OCI-LY1 (cell line): Measurements from ENCODE around the gene RPL38.
A peak's percentile ranks its signal among the peaks of the same experiment; 100 is the strongest.

Experiments
- H2AFZ ChIP-seq: fragments of 200-600 bp; sonication (generic), shearing (Covaris generic); 2 replicates; pipeline ENCODE4 v1.6.0; 2014; ENCODE audit warnings: antibody characterized with exemption, mild to moderate bottlenecking, low read length
- H3F3A ChIP-seq: fragments of 200-600 bp; sonication (generic), shearing (Covaris generic); 2 replicates; pipeline ENCODE4 v1.6.0; 2014; ENCODE audit warnings: mild to moderate bottlenecking, antibody characterized with exemption, low read length, moderate library complexity; ENCODE audit not compliant: insufficient read depth
- H3K27ac ChIP-seq: fragments of 200-600 bp; sonication (generic); 2 replicates; pipeline ENCODE4 v1.5.1; 2014; ENCODE audit warnings: low read length, mixed run types, mild to moderate bottlenecking, low read depth; ENCODE audit not compliant: poor library complexity, severe bottlenecking
- H3K27me3 ChIP-seq: fragments of 200-600 bp; sonication (generic); 2 replicates; pipeline ENCODE4 v1.6.0; 2014; ENCODE audit warnings: antibody characterized with exemption, mild to moderate bottlenecking, low read length, moderate library complexity; ENCODE audit not compliant: insufficient read depth
- H3K36me3 ChIP-seq: fragments of 200-600 bp; sonication (generic); 2 replicates; pipeline ENCODE4 v1.6.1; 2014; ENCODE audit warnings: mild to moderate bottlenecking, antibody characterized with exemption, low read length, moderate library complexity, mixed read lengths; ENCODE audit not compliant: insufficient read depth
- H3K4me1 ChIP-seq: fragments of 200-600 bp; sonication (generic); 2 replicates; pipeline ENCODE4 v1.5.1; 2014; ENCODE audit warnings: mild to moderate bottlenecking, low read length, moderate library complexity; ENCODE audit not compliant: insufficient read depth, severe bottlenecking
- H3K4me2 ChIP-seq: fragments of 200-600 bp; sonication (generic), shearing (Covaris generic); 2 replicates; pipeline ENCODE4 v1.6.1; 2014; ENCODE audit warnings: low read length
- H3K4me3 ChIP-seq: fragments of 200-600 bp; sonication (generic); 2 replicates; pipeline ENCODE4 v1.5.1; 2014; ENCODE audit warnings: low read length, low read depth, mild to moderate bottlenecking, mixed read lengths; ENCODE audit not compliant: poor library complexity, severe bottlenecking
- H3K79me2 ChIP-seq: fragments of 200-600 bp; shearing (Covaris generic); 2 replicates; pipeline ENCODE4 v1.6.1; 2016; ENCODE audit warnings: mixed run types, low read length, mixed read lengths; ENCODE audit not compliant: insufficient read depth
- H3K9ac ChIP-seq: fragments of 200-600 bp; sonication (generic), shearing (Covaris generic); 2 replicates; pipeline ENCODE4 v1.6.1; 2014; ENCODE audit warnings: mild to moderate bottlenecking, low read length, mixed read lengths
- H3K9me2 ChIP-seq: fragments of 200-600 bp; sonication (generic), shearing (Covaris generic); 2 replicates; pipeline ENCODE4 v1.6.1; 2014; ENCODE audit warnings: low read depth, mild to moderate bottlenecking, low read length, mixed read lengths
- H3K9me3 ChIP-seq: fragments of 200-600 bp; shearing (Covaris generic); 2 replicates; pipeline ENCODE4 v1.6.1; 2014; ENCODE audit warnings: low read length, mixed read lengths
- H4K20me1 ChIP-seq: fragments of 200-600 bp; sonication (generic), shearing (Covaris generic); 2 replicates; pipeline ENCODE4 v1.6.0; 2016; ENCODE audit warnings: mild to moderate bottlenecking, low read length; ENCODE audit not compliant: insufficient read depth
- EZH2 ChIP-seq: fragments of 200-600 bp; sonication (generic), shearing (Covaris generic); IDR thresholded peaks from 2 replicates; pipeline ENCODE4 v1.8.0; 2017; ENCODE audit warnings: borderline replicate concordance, mixed run types, mild to moderate bottlenecking, antibody characterized with exemption, low read length, moderate library complexity, mixed read lengths
- TF ChIP-seq, protein P1 (sequence below): fragments of 200-600 bp; sonication (generic), shearing (Covaris generic); IDR thresholded peaks from 2 replicates; pipeline ENCODE4 v1.5.1; 2017; ENCODE audit warnings: mild to moderate bottlenecking, antibody characterized with exemption, low read length, moderate library complexity, mixed read lengths

RPL38 gene

DNA sequence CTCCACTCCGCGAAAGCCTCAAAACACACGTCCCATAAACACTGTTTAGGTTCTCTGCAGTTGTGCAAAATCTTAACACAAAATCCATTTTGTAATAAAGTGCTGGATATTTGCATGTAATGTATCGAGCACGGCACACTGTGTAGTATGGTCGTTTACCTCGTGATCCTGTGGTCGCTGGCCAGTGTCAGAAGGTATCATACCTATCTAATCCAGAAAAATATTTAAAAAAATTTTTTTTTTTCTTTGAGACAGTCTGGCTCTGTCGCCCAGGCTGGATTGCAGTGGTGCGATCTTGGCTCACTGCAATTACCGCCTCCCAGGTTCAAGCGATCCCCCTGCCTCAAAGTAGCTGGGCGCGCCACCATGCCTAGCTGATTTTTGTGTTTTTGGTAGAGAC is 996 bp downstream of the RPL38 start:
- H3K4me1 ChIP-seq, result peaks cover 18% of the 10 kb centered on the region
- peak overlapping the region; percentile 99 for H3K9ac ChIP-seq
- no peak for TF ChIP-seq EZH2
- TF ChIP-seq, protein P1, sequence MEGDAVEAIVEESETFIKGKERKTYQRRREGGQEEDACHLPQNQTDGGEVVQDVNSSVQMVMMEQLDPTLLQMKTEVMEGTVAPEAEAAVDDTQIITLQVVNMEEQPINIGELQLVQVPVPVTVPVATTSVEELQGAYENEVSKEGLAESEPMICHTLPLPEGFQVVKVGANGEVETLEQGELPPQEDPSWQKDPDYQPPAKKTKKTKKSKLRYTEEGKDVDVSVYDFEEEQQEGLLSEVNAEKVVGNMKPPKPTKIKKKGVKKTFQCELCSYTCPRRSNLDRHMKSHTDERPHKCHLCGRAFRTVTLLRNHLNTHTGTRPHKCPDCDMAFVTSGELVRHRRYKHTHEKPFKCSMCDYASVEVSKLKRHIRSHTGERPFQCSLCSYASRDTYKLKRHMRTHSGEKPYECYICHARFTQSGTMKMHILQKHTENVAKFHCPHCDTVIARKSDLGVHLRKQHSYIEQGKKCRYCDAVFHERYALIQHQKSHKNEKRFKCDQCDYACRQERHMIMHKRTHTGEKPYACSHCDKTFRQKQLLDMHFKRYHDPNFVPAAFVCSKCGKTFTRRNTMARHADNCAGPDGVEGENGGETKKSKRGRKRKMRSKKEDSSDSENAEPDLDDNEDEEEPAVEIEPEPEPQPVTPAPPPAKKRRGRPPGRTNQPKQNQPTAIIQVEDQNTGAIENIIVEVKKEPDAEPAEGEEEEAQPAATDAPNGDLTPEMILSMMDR, result no peak
- peaks cover 13% of the 10 kb centered on the region for H3K79me2 ChIP-seq
- no peaks in the 10 kb centered on the region for H3K27me3 ChIP-seq
- H3F3A ChIP-seq, result no peaks in the 10 kb centered on the region; the same call in 1 of the 2 replicates
- no peak overlapping the region for H3K27ac ChIP-seq
- no peaks in the 10 kb centered on the region for H3K9me3 ChIP-seq
- peak overlapping the region; percentile 98 for H3K4me3 ChIP-seq
- H2AFZ ChIP-seq, result no peak overlapping the region
- no peaks in the 10 kb centered on the region for H4K20me1 ChIP-seq
- peak overlapping the region; percentile 79 for H3K4me2 ChIP-seq
- H3K9me2 ChIP-seq, result no peaks in the 10 kb centered on the region
- peaks cover 57% of the 10 kb centered on the region for H3K36me3 ChIP-seq

DNA sequence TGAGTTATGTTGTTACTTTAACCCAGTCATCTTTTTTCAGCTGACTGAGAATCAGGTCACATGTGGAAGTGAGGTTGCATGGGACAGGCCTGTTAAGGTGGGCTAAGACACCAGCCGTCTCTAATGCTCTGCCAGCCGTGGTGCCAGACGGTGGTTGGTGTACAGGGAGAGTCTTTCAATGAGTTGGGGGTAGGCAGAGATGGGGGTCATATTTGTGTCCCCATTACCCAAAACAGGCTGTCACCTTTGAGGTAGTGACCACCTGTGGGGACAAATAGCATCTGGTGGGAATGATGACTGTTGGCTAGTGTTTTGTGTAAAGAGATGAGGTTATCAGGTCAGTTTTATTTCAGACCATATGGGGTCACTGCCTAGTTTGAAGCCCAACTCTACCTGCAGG is 1.8 kb downstream of the RPL38 start:
- no peaks in the 10 kb centered on the region for H3K9me2 ChIP-seq
- no peak for TF ChIP-seq EZH2
- TF ChIP-seq, protein P1, result no peak
- peaks cover 18% of the 10 kb centered on the region for H3K4me1 ChIP-seq
- peak overlapping the region; percentile 99; the same call in 1 of the 2 replicates for H3K9ac ChIP-seq
- no peaks in the 10 kb centered on the region; the same call in 1 of the 2 replicates for H3F3A ChIP-seq
- H3K79me2 ChIP-seq, result peaks cover 13% of the 10 kb centered on the region
- H3K9me3 ChIP-seq, result no peaks in the 10 kb centered on the region
- H3K4me3 ChIP-seq, result peak overlapping the region; percentile 98
- H3K27ac ChIP-seq, result no peak overlapping the region
- H3K27me3 ChIP-seq, result no peaks in the 10 kb centered on the region
- no peak overlapping the region for H2AFZ ChIP-seq
- H3K36me3 ChIP-seq, result peaks cover 65% of the 10 kb centered on the region
- no peaks in the 10 kb centered on the region for H4K20me1 ChIP-seq
- H3K4me2 ChIP-seq, result peak overlapping the region; percentile 79

DNA sequence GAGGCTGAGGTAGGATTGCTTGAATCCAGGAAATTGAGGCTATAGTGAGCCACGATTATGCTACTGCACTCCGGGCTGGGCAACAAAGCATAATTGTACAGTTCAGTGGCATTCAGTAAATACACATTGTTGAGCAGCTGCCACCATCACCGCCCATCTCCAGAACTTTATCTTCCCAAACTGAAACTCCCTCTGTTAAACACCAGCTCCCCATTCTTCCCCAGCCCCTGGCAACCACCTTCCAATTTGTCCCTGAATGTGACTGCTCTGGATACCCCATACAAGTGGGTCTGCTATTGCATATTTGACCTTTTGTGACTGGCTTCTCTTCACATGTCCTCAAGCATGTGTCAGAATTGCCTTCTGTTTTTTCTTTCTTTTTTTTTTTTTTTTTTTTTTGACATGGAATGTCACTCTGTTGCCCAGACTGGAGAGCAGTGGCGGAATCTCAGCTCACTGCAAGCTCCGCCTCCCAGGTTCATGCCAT is 2.9 kb downstream of the RPL38 start:
- Histone ChIP-seq H3K36me3 (peaks cover 76% of the 10 kb centered on the region), H2AFZ (no peak overlapping the region), H3K79me2 (peaks cover 13% of the 10 kb centered on the region), H3K4me1 (peaks cover 18% of the 10 kb centered on the region), H3K9me3 (no peaks in the 10 kb centered on the region), H3K27ac (no peak overlapping the region), H3K4me2 (no peak overlapping the region), H3K4me3 (no peak overlapping the region), H3K9me2 (no peaks in the 10 kb centered on the region), H3K27me3 (no peaks in the 10 kb centered on the region), H3K9ac (no peak overlapping the region), H3F3A (no peaks in the 10 kb centered on the region; the same call in 1 of the 2 replicates), H4K20me1 (no peaks in the 10 kb centered on the region)
- TF ChIP-seq, protein P1, result no peak
- TF ChIP-seq EZH2, result no peak
